Measurements from ENCODE around the gene ISCA1. TPM values are rescaled to one million over a fixed set of nuclear protein-coding genes. Genes with fewer than 3 reads are reported as not detected.

The ISCA1 gene
- total and polyA plus RNA-seq, 2 of the 8 experiments (the other 6 are each of a cell fraction or from before 2014, with no cell fraction given), result 35.0 to 40.0 TPM

- H4K5ac ChIP-seq (ENCODE audit: insufficient read length, low read depth, low read length), result no peak overlapping the region
- no peak overlapping the region for H4K91ac ChIP-seq (replicated peaks; ENCODE audit: insufficient read length, low read length)
- H2BK12ac ChIP-seq (ENCODE audit: low read depth, low read length), result peak overlapping the region; percentile 98
- no peak overlapping the region for H3K4ac ChIP-seq (replicated peaks; ENCODE audit: insufficient read length, low read depth, low read length)
- H4K20me1 ChIP-seq (replicated peaks in 1 of 2; ENCODE audit: control insufficient read depth in 1 of 2, insufficient read depth in 2 of 2, low read length in 2 of 2), result peaks cover 0 to 4% of the 10 kb centered on the region in 2 experiments
- peak overlapping the region in 3 of 4 experiments; percentile 60 to 86 (median 72); a peak in 6 of 7 replicates for H3K9ac ChIP-seq (replicated peaks in 1 of 4; ENCODE audit: extremely low read depth in 1 of 4, low read depth in 3 of 4, low read length in 3 of 4)
- H3K79me1 ChIP-seq (ENCODE audit: low read depth, low read length), result peaks cover 3% of the 10 kb centered on the region; the same call in 1 of the 2 replicates
- H3K27me3 ChIP-seq (replicated peaks in 1 of 4; ENCODE audit: control insufficient read depth in 3 of 4, extremely low read depth in 1 of 4, insufficient read depth in 3 of 4, low read length in 3 of 4), result no peaks in the 10 kb centered on the region; a peak in 1 of 7 replicates
- peak overlapping the region; percentile 97 for H2BK15ac ChIP-seq (ENCODE audit: low read length)
- H3K36me3 ChIP-seq (ENCODE audit: control insufficient read depth in 2 of 4, insufficient read depth in 4 of 4, low read length in 3 of 4), result peaks cover 0 to 11% (median 3%) of the 10 kb centered on the region in 4 experiments; a peak in 4 of 8 replicates
- H3K4me2 ChIP-seq (ENCODE audit: insufficient read depth in 1 of 2, low read depth in 2 of 2, low read length in 2 of 2), result peak overlapping the region; percentile 90 to 91
- WGBS, 2 experiments (ENCODE audit: extremely low coverage in 1 of 2, insufficient coverage in 1 of 2, insufficient read length in 1 of 2, insufficient replicate concordance in 2 of 2, low coverage in 1 of 2, low lambda C conversion rate in 2 of 2, missing lambda C conversion rate in 1 of 2), result 41% methylated on average over 12 of the region's 12 CpGs; no CpG with 5 or more reads in 1 of the 2 experiments
- no peak overlapping the region for H3K23ac ChIP-seq (ENCODE audit: insufficient read length)
- no peaks in the 10 kb centered on the region for H3K9me3 ChIP-seq (ENCODE audit: insufficient read depth in 2 of 2, low read depth in 1 of 2, low read length in 1 of 2)
- no peak overlapping the region for H3K56ac ChIP-seq (replicated peaks; ENCODE audit: insufficient read length, low read depth, low read length)
- peak overlapping the region; percentile 82; the same call in 1 of the 2 replicates for H2AK5ac ChIP-seq (ENCODE audit: low read depth, low read length)
- H3K4me1 ChIP-seq (replicated peaks in 1 of 4; ENCODE audit: control insufficient read depth in 3 of 4, insufficient read depth in 4 of 4, low read length in 3 of 4), result peaks cover 0 to 10% (median 7%) of the 10 kb centered on the region in 4 experiments; a peak in 5 of 7 replicates
- H3K18ac ChIP-seq (ENCODE audit: extremely low read depth, low read length), result no peak overlapping the region
- DNase-seq (ENCODE audit: low read depth in 1 of 2, low spot score in 2 of 2) (no peak), FAIRE-seq (no peak)
- no peak overlapping the region for H3K27ac ChIP-seq (ENCODE audit: low read depth, low read length)
- CTCF ChIA-PET (ENCODE audit: partially characterized antibody), result interaction anchor here (1.1 kb wide), 1 partner anchor 80 kb away, joined by 7 read pairs; no protein-coding TSS in a partner anchor
- H3K14ac ChIP-seq (ENCODE audit: insufficient read length), result no peak overlapping the region
- no peak overlapping the region for H2BK20ac ChIP-seq (ENCODE audit: low read length)
- H3K23me2 ChIP-seq (ENCODE audit: low read depth, low read length), result peaks cover 7% of the 10 kb centered on the region
- peak overlapping the region; percentile 78 to 95 (median 85) for H3K4me3 ChIP-seq (ENCODE audit: extremely low read depth in 1 of 4, insufficient read depth in 2 of 4, low read depth in 3 of 4, low read length in 4 of 4)
- H2AFZ ChIP-seq (ENCODE audit: low read length), result peak overlapping the region; percentile 98; the same call in 1 of the 2 replicates
- H3K79me2 ChIP-seq (ENCODE audit: control insufficient read depth in 1 of 2, insufficient read depth in 2 of 2, low read length in 2 of 2), result peaks cover 9 to 31% of the 10 kb centered on the region in 2 experiments
- H4K8ac ChIP-seq (ENCODE audit: extremely low read depth, insufficient read depth, low read length), result no peak overlapping the region; the same call in 1 of the 2 replicates
- H2BK5ac ChIP-seq (ENCODE audit: low read depth, low read length), result peak overlapping the region; percentile 56; the same call in 1 of the 2 replicates
- H2BK120ac ChIP-seq (replicated peaks; ENCODE audit: low read depth, low read length), result no peak overlapping the region
- POLR2A ChIA-PET (ENCODE audit: partially characterized antibody), result interaction anchor here (0.7 to 2.4 kb wide), 7 partner anchors 10 to 254 kb away, joined by 3 to 17 read pairs (median 5); partner anchors contain the start of gene GOLM1
- no peak for TF ChIP-seq ZNF274 (IDR thresholded peaks at IDR 0.05; ENCODE audit: borderline replicate concordance, extremely low read depth, low read length)
- no peak for TF ChIP-seq CREB1 (IDR thresholded peaks at IDR 0.05)
These were observed 719 bp upstream of the ISCA1 start for GRCh38 chr9:86282979-86283535.

All from H1 (cell line).